Breast epithelium (tissue), 4 donors: Measurements from ENCODE around the gene BTBD8. TPM values are rescaled to one million over a fixed set of nuclear protein-coding genes. Genes with fewer than 3 reads are reported as not detected.

Experiments used
- DNase-seq, 2 donors: peaks; one replicate each; pipeline ENCODE4 v3.0.0-alpha.2; 2019; ENCODE audit warnings: low spot score in 2 of 2
- H3K27ac ChIP-seq, 2 donors: fragments of 200-600 bp; sonication (generic) in 1 of 2; one replicate each; pipeline ENCODE4 v1.5.1; 2016 to 2019; ENCODE audit warnings: mild to moderate bottlenecking in 1 of 2
- H3K27me3 ChIP-seq, 2 donors: fragments of 200-600 bp; sonication (generic) in 1 of 2; one replicate each; pipeline versions ENCODE4 v1.5.1 to v1.6.0; 2017 to 2019; ENCODE audit warnings: control low read depth in 1 of 2, mild to moderate bottlenecking in 1 of 2
- H3K36me3 ChIP-seq: fragments of 200-600 bp; one replicate; pipeline ENCODE4 v1.5.1; 2019
- H3K4me1 ChIP-seq, 2 donors: fragments of 200-600 bp; sonication (generic); one replicate each; pipeline ENCODE4 v1.5.1; 2016 to 2019; ENCODE audit warnings: control low read depth in 1 of 2
- H3K4me3 ChIP-seq, 3 donors: fragments of 200-600 bp; sonication (generic); 1 replicate in 2 of 3; 2 replicates in 1 of 3; pipeline ENCODE4 v1.5.1; 2016 to 2019; ENCODE audit warnings: mild to moderate bottlenecking in 3 of 3, moderate library complexity in 2 of 3
- H3K9me3 ChIP-seq, 2 donors: fragments of 200-600 bp; sonication (generic) in 1 of 2; one replicate each; pipeline ENCODE4 v1.5.1; 2016 to 2019; ENCODE audit warnings: control low read depth in 1 of 2
- CTCF ChIP-seq, 3 donors: fragments of 450-650 bp; IDR thresholded peaks; one replicate each; pipeline ENCODE4 v1.5.1; 2016 to 2017; ENCODE audit warnings: antibody characterized with exemption in 3 of 3, mild to moderate bottlenecking in 3 of 3, moderate library complexity in 3 of 3
- POLR2A ChIP-seq: fragments of 450-650 bp; IDR thresholded peaks from one replicate; pipeline ENCODE4 v1.6.1; 2016; ENCODE audit warnings: antibody characterized with exemption, mild to moderate bottlenecking, moderate library complexity
- POLR2AphosphoS5 ChIP-seq, 3 donors: sonication (generic); formaldehyde crosslinking; IDR thresholded peaks; one replicate each; pipeline ENCODE4 v1.6.1; 2017; ENCODE audit warnings: antibody characterized with exemption in 3 of 3
- intact Hi-C: fragments of 100-400 bp; cut with DNase I; formaldehyde crosslinking; loops from one replicate; pipeline ENCODE4 v1.15.1; 2023; ENCODE audit warnings: low total_unique reads
- total RNA-seq, 3 donors: library from RNA; depleted of rRNA; stranded (reverse); fragments of >200 nt; gene quantifications; one replicate each; pipeline ENCODE4 v1.1.0, GENCODE V29; 2016

Gene BTBD8
- total RNA-seq, 3 donors from 2014 or later = 7.2 to 12.6 (median 7.5) TPM

GRCh38 chr1:92228401-92228800, 148.3 kb downstream of the BTBD8 start:
- intact Hi-C loops = no loop called here
- no peak for DNase-seq
- H3K36me3 ChIP-seq = no peaks in the 10 kb centered on the region
- no peaks in the 10 kb centered on the region for H3K27me3 ChIP-seq
- H3K27ac ChIP-seq = no peak overlapping the region
- no peak overlapping the region for H3K4me3 ChIP-seq
- no peak for TF ChIP-seq POLR2A
- TF ChIP-seq CTCF (IDR thresholded peaks at IDR 0.05) = no peak
- TF ChIP-seq POLR2AphosphoS5 (IDR thresholded peaks at IDR 0.05) = no peak
- no peaks in the 10 kb centered on the region for H3K4me1 ChIP-seq
- H3K9me3 ChIP-seq = no peaks in the 10 kb centered on the region

- no peak for DNase-seq
- no peaks in the 10 kb centered on the region for H3K27me3 ChIP-seq
- TF ChIP-seq POLR2A = no peak
- H3K4me3 ChIP-seq = no peak overlapping the region
- no peak overlapping the region for H3K27ac ChIP-seq
- intact Hi-C loops = no loop called here
- no peaks in the 10 kb centered on the region for H3K9me3 ChIP-seq
- no peaks in the 10 kb centered on the region for H3K36me3 ChIP-seq
- H3K4me1 ChIP-seq = no peaks in the 10 kb centered on the region
Measured at GRCh38 chr1:92230736-92231135, 150.6 kb downstream of the BTBD8 start.

Other genes starting within 250 kb of the BTBD8 start
- 100 to 1,000 TPM; 127 to 287 (median 167) TPM for gene TGFBR3, start 194.2 kb upstream of the BTBD8 start, total RNA-seq
- under 1 TPM in 1 of 3 donors, not detected in 2; 0.29 TPM for gene BRDT, start 130.9 kb upstream of the BTBD8 start, total RNA-seq
- 1 to 10 TPM in 1 of 3 donors, under 1 TPM in 1, not detected in 1; 0.33 to 2.6 TPM for gene EPHX4, start 50.4 kb upstream of the BTBD8 start, total RNA-seq
- not detected for gene SETSIP, start 4.9 kb upstream of the BTBD8 start, total RNA-seq
- not detected for gene C1orf146, start 137.6 kb downstream of the BTBD8 start, total RNA-seq
- 10 to 100 TPM in 2 of 3 donors, 1 to 10 TPM in 1; 8.8 to 17.0 (median 10.8) TPM for gene GLMN, start 218.6 kb downstream of the BTBD8 start, total RNA-seq
- 10 to 100 TPM in 2 of 3 donors, 1 to 10 TPM in 1; 7.8 to 14.7 (median 12.3) TPM for gene RPAP2, start 218.7 kb downstream of the BTBD8 start, total RNA-seq